GM19099 (cell line): ENCODE results near the gene OR52A5.

Source experiments
- POLR2A ChIP-seq: IDR thresholded peaks from 3 replicates; pipeline ENCODE4 v1.6.1; 2011; ENCODE audit warnings: low read depth; ENCODE audit not compliant: insufficient read length; ENCODE audit errors: extremely low read depth

OR52A5 gene

DNA sequence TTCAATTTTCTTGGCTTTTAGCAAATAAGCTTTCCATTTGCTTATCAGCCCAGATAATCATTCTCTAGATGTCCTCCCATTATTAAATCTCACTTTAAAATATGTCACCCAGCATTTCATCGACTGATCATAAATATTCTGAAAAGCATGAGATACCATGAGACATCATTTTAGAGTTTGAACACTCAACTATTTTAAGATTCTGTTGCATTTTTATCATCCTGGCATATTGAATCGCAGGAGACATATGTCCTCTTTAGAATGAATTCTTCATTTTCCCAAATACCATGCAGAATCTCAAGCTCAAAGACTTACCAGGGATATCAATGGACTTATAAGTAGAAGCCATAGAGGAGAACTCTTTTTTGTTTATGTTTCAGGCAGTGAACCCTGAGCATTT, at the start of gene OR52A5:
Gene OR52A5, minus strand, starts transcription at position 361 of the 400 bp plus-strand sequence. CDS start 5,714 bp downstream, outside the sequence.
- TF ChIP-seq POLR2A, result no peak

DNA sequence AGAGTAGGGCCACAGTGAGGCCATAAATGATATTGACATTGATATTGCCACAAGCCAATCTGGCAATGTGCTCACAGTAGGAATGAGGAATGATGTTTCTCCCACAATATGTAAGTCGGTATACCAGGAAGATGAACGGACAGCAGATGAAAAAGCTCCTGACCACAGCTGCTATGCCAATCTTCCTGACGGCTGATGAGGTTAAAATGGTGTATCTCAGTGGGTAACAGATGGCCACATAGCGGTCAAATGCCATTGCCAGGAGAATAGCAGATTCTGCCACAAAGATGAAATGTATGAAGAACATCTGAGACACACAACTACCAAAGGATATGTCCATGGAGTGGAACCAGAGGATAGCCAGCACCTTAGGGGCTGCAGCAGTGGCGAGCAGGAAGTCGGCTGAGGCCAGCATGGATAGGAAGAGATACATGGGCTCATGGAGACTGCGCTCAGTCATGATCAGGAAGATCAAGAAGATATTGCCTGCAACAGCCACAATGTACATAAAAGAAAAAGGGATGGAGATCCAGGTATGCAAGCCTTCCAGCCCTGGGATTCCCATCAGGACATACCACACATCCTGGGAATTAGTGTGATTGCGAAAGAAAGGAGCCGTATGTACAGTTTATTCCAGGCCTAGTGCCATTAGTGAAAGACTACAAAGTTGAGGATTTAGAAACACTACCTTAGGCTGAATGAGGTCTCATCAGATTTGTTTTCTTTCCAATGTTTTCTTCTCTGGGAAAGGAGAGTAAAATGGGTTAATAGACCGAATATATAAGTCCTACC, 40.1 kb upstream of the OR52A5 start:
- no peak for TF ChIP-seq POLR2A

DNA sequence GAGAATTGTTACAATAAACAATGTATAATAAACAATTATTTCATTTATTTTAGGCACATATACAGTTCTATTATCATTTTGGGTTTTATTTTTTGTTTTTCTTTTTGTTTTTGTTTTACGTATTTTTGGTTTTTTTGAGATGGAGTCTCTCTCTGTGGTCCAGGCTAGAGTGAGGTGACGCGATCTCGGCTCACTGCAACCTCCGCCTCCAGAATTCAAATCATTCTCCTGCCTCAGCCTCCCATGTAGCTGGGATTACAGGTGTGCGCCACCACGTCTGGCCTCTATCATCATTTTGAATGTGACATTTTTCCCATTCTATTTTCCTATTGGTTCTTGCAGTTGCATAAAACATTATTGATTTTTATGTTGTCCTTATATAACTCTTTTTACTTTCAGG, 36.8 kb upstream of the OR52A5 start:
- no peak for TF ChIP-seq POLR2A

DNA sequence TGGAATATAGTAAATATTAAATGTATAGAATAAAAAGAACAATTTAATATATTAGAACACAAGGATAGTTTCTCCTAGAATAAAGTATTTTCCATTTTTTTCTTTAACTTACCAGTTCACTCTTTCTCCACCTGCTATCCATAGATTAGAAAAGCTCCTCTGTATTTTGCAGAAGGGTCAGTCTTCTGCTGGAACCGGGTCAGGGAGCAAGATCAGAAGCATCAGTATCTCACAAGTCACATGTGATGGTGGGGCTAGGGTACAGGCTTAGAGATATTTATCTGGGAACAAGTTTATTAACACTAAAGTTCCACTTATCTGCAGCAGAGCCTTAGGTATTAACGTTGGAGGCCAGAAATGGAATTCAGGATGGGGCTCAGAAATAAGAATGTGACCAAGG, 33.7 kb upstream of the OR52A5 start:
- no peak for TF ChIP-seq POLR2A

DNA sequence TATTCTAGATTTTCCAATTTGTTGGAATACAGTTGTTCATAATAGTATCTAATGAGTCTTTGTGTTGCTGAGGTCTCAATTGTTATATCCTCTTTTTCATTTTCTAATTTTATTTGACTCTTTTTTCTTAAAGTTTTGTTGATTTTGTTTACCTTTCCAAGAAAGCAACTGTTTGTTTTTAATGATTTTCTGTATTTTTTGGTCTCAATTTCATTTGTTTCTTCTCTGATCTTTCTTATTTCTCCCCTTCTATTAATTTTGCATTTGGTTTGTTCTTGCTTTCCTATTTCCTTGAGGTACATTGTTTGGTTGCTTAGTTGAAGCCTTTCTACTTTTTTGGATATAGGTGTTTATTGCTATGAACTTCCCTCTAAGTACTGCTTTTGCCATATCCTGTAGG, 21.6 kb upstream of the OR52A5 start:
- TF ChIP-seq POLR2A, result no peak

DNA sequence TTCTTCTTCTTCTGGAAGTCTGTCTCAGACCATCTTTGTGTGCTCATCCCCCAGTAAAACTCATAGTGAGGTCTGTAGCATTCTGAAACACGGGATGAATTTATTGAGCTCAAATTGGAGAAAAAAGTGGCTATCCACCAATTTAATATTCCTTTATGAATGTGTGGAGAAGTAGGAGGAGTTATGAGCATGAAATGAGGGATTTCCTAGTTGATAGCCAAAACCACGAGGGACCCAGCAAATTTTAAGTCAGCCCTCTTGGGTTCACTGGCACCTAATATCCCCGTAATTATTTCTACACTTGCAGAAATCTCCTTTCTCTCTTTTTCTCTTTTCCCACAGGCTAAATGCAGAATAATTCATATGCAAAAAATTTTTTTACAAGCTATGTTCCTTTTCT, 16.5 kb upstream of the OR52A5 start, which contains the start of gene OR52A1:
Gene OR52A1, minus strand, starts transcription at position 101 of the 400 bp plus-strand sequence. CDS start 2,388 bp downstream, outside the sequence.
- TF ChIP-seq POLR2A, result no peak

DNA sequence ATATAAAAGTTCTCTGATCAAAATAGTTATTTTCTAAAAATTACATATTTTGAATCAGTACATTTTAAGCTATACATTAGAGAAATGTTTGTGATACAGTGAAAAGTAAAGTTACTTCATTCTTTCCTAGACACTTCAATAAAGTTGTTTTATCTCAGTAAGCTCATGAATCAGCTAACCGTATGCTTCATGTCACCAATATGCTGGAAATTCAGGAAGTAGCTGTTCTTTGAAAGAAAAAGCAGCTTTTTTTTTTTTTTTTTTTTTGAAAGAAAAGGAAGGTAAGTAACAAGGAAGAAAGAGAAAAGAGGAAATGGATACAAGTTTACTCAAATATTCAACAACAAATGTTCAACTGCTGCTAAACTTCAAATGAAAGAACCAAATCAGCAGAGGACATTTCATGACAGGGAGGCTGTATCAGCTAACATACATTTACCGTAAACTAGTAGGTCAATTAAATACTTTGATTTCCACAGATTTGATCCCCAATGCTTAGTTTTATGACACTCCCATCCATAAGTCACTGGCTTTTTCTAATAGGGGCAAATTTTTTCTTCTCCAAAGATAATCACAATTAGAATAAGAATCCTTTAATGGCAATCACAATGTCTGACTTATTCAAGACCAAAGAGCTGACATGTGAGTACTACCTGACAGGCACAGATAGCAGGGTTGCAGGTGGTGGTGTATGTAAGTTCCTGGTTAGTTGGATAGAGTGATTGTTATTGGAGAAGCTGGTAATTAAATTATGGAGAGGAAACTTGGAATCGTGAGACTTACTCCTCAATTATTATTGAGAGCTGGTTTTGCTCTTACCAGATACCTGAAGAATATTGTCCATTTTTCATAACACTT, 15.6 kb upstream of the OR52A5 start:
- TF ChIP-seq POLR2A, result no peak

DNA sequence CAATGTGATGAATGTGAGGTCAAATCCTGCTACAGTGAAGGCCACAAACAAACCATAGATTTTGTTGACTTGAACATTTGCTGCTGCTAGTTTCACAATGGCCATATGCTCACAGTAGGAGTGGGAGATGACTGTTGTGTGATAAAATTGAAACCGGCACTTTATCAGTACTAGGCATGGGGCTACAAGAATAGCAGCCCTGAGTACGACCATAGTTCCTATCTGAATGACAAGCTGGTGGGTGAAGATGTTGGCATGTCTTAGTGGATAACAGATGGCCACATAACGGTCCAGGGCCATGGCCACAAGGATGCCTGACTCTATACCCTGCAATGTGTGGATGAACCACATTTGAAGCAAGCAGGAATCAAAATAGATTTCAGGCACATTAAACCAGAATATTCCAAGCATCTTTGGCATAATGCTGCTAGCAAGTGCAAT, 13.6 kb upstream of the OR52A5 start:
- TF ChIP-seq POLR2A, result no peak

DNA sequence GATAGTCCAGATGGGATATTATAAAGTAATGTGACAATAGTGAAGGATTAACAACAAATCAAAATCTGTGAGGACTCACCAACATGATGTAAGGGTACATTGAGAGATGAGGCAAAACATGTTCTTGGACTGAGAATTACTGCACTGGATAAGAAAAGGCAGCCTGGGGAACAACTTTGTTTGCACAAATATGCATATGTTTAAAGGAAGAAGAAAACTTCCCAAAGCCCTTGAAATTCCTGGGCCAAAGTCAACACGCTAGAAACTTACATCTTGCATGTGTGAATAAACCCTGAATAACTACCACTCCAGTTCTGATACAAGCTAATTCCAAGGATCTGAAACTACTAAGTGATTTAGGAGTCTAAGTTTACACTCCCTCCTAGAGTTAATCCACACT, 1.1 kb downstream of the OR52A5 start:
- no peak for TF ChIP-seq POLR2A

DNA sequence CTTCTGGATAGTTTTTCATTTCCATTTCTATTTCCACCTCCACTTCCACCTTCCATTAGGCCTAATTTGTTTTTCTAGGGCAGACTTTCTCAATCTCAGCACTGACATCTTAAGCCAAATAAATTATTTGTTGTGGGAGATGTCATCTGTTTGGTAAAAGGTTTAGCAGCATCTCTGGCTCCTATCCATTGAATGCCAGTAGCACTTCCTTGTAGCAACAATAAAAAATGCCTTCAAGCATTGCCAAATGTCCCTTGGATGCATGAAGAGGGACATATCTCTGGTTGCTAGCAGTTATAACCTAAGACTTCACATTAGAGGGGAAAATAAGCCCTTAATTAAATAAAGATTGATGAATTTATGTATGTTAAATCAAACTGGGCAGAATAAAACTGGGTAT, 1.9 kb downstream of the OR52A5 start:
- TF ChIP-seq POLR2A, result no peak

DNA sequence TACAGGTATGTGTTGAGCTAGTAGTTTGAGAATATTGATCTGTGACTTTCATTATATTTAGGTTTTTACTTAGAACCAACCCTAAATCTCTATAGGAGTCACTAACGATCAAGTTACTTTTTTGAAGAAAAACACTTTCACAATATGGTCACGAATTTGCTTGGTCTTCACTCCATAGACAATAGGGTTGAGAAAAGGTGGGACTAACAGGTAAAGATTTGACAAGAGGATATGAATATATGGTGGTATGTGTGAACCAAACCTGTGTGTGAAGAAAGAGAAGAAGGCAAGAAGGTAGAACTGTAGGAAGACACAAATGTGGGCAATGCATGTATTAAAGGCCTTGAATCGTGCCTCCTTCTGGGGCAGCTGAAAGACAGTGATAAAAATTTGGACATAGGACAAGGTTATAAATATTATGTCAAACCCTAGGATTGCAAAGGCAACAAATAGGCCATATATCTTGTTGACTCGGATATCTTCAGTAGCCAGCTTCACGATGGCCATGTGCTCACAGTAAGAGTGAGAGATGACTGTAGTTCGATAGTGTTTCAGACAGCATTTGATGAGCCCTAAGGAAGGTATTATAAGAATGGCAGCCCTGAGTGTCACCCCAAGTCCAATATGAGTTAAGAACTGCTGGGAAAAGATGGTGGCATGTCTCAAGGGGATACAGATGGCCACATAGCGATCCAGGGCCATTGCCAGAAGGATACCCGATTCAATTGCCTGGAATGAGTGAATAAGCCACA, 6.4 kb downstream of the OR52A5 start:
- no peak for TF ChIP-seq POLR2A

DNA sequence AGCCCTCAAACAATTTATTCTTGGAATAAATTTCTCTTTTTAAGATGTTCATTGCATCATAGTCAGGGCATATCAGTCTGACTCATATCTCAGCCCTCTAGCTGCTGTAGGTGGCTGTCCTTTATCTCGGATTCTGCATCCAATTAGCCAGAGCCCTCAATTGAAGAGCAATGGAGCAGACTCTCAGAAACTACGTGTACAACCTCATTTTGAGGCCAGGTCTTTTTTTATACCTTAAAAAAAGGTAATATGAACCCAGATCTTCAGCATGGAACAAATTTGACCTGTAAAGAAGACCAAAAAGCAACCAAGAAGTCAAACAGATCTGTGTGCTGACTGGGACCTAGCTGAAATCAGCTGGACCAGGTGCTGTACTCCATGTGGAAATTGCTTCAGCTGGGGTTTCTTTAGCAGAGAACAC, 8.7 kb downstream of the OR52A5 start:
- TF ChIP-seq POLR2A, result no peak

DNA sequence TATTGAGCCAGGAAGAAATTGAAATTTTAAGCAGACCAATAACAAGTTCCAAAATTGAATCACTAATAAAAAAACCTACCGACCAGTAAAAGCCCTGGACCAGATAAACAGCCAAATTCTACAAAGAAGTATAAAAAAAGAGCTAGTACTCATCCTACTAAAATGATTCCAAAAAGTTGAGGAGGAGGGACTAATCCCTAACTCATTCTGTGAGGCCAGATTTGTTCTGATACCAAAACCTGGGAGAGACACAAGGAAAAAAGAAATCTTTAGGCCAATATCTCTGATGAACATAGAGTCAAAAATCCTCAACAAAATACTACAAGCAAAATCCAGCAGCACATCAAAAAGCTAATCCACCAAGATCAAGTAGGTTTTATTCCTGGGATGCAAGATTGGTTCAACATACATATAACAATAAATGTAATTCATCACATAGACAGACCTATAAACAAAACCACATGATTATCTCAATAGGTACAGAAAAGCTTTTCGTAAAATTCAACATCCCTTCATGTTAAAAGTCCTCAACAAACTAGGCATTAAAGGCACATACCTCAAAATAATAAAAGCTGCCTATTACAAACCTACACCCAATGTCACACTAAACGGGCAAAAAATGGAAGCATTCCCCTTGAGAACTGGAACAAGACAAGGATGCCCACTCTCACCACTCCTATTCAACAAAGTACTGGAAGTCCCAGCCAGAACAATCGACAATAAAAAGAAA, 13.1 kb downstream of the OR52A5 start:
- no peak for TF ChIP-seq POLR2A

DNA sequence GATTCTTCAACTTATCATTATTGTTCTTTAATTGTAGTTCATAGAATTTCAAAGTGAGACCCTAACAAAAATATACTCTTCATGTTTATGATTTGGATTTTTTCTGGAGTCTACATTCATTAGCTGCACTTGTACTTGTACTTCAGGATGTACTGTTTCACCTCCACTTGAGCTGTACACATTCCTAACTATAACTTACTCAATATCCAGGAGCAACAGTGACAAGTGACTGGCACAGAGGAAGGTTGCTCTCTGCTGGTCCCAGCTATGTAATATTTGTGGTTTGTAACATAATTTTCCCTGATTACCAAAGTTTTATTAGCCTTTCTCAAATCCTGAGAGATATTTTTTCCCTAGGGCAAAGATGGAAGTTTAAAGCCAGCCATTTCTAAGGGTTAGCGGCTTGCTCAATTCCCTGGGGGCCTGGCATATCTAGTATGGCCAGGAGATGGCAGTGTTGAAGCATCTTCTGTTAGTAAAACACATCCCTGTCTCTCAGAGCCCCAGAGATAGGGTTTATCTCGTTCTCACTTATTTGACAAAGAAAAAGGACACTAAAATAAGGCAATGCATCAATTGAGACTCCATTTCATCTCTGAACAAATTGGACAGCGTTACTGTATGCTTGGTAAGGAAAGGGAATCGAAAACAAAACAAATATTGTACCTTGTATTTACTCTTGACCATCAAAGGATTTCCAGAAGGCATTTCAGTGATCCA, 14.2 kb downstream of the OR52A5 start:
- TF ChIP-seq POLR2A, result no peak

DNA sequence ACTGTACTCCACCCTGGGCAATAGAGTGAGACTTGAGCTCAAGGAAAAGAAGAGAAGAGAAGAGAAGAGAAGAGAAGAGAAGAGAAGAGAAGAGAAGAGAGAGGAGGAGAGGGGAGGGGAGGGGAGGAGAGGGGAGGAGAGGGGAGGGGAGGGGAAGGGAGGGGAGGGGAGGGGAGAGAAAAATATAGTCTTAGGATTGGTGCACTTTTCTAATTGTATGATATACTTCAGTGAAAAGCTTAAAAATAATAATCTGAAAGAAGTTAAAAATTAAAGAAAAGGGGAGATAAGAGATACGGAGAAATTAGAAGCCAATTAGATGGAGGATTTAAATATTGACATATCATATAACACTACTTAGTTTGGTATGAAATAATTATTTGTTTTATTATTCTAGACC, 19.3 kb downstream of the OR52A5 start:
- no peak for TF ChIP-seq POLR2A

DNA sequence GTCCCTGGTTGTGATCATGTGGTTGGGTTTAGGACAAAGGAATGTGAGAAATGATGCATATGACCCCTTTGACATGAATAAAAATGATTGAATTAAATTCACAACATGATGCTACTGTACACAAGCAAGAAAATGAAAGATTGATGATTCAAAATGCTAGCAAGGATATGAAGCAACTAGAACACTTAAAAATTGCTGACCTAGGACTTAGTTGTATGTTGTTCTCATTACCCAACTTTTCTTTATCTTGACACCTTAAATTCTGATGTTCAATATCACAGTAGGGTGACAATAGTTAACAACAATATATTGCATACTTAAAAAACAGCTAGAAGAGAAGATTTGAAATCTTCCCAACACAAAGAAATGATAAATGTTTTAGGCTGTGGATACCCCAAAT, 20.6 kb downstream of the OR52A5 start:
- no peak for TF ChIP-seq POLR2A
